ENCODE data around the gene TTLL3. TPM values are rescaled to one million over a fixed set of nuclear protein-coding genes. Genes with fewer than 3 reads are reported as not detected.

TTLL3 gene
- total and polyA plus RNA-seq, 2 donors from 2014 or later = 27.5 to 61.0 TPM

DNA sequence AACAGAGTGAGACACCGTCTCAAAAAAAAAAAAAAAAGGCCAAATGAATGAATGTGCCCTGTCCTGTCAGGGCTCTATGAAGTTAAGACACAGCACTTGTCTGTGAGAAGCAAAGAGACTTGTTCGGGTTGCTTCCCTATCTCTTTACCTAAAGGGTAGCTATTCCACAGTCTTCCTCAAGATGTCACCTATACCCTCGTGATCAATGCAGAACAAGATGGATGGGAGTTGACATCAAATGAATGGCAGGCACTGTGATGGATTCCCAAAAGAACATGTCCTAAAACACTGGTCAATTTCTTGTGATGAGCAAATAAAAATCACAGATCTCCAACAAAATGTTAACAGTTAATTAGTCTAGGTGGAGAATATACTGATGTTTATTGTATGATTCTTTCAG is 27.3 kb upstream of the TTLL3 start:
- H3K27me3 ChIP-seq (ENCODE audit: control insufficient read depth, insufficient read depth, low read length) = no peaks in the 10 kb centered on the region
- FAIRE-seq (no peak), DNase-seq (no peak)
- no peak for TF ChIP-seq CTCF (IDR thresholded peaks at IDR 0.05; ENCODE audit: borderline replicate concordance, extremely low read depth, insufficient read depth)
- H3K4me3 ChIP-seq (ENCODE audit: low read length in 3 of 3) = no peak overlapping the region
- H3K9me3 ChIP-seq (ENCODE audit: control insufficient read depth in 2 of 3, insufficient read depth in 1 of 3, low read length in 3 of 3) = no peaks in the 10 kb centered on the region
- intact Hi-C loops (cut with DNase I) = no loop called here
- H3K36me3 ChIP-seq (ENCODE audit: control insufficient read depth in 2 of 3, insufficient read depth in 3 of 3, low read length in 3 of 3) = peaks cover 3 to 20% (median 8%) of the 10 kb centered on the region in 3 donors
- H3K27ac ChIP-seq (ENCODE audit: low read depth in 2 of 2, low read length in 2 of 2) = peak overlapping the region in 1 of 2 donors; percentile 36
- H3K9ac ChIP-seq (ENCODE audit: low read length in 3 of 3) = no peak overlapping the region
- peaks cover 0 to 27% (median 13%) of the 10 kb centered on the region in 3 donors for H3K4me1 ChIP-seq (ENCODE audit: control insufficient read depth in 2 of 3, insufficient read depth in 2 of 3, low read depth in 1 of 3, low read length in 3 of 3)

GRCh38 chr3:9783954-9784353 is 26.1 kb upstream of the TTLL3 start:
- intact Hi-C loops (cut with DNase I) = no loop called here
- H3K4me3 ChIP-seq (ENCODE audit: low read length in 3 of 3) = no peak overlapping the region
- FAIRE-seq (no peak), DNase-seq (no peak)
- H3K27me3 ChIP-seq (ENCODE audit: control insufficient read depth, insufficient read depth, low read length) = no peaks in the 10 kb centered on the region
- no peak overlapping the region for H3K27ac ChIP-seq (ENCODE audit: low read depth in 2 of 2, low read length in 2 of 2)
- H3K4me1 ChIP-seq (ENCODE audit: control insufficient read depth in 2 of 3, insufficient read depth in 2 of 3, low read depth in 1 of 3, low read length in 3 of 3) = peaks cover 0 to 27% (median 13%) of the 10 kb centered on the region in 3 donors
- H3K9me3 ChIP-seq (ENCODE audit: control insufficient read depth in 2 of 3, insufficient read depth in 1 of 3, low read length in 3 of 3) = no peaks in the 10 kb centered on the region
- no peak overlapping the region for H3K9ac ChIP-seq (ENCODE audit: low read length in 3 of 3)
- no peak for TF ChIP-seq CTCF (IDR thresholded peaks at IDR 0.05; ENCODE audit: borderline replicate concordance, extremely low read depth, insufficient read depth)
- peaks cover 5 to 22% (median 8%) of the 10 kb centered on the region in 3 donors for H3K36me3 ChIP-seq (ENCODE audit: control insufficient read depth in 2 of 3, insufficient read depth in 3 of 3, low read length in 3 of 3)

GRCh38 chr3:9784965-9785364 is 25.1 kb upstream of the TTLL3 start:
- Histone ChIP-seq H3K27ac (ENCODE audit: low read depth in 2 of 2, low read length in 2 of 2) (no peak overlapping the region), H3K4me3 (ENCODE audit: low read length in 3 of 3) (no peak overlapping the region), H3K9me3 (ENCODE audit: control insufficient read depth in 2 of 3, insufficient read depth in 1 of 3, low read length in 3 of 3) (no peaks in the 10 kb centered on the region), H3K27me3 (ENCODE audit: control insufficient read depth, insufficient read depth, low read length) (no peaks in the 10 kb centered on the region), H3K4me1 (ENCODE audit: control insufficient read depth in 2 of 3, insufficient read depth in 2 of 3, low read depth in 1 of 3, low read length in 3 of 3) (peaks cover 0 to 26% (median 13%) of the 10 kb centered on the region in 3 donors), H3K9ac (ENCODE audit: low read length in 3 of 3) (no peak overlapping the region), H3K36me3 (ENCODE audit: control insufficient read depth in 2 of 3, insufficient read depth in 3 of 3, low read length in 3 of 3) (peaks cover 5 to 30% (median 12%) of the 10 kb centered on the region in 3 donors)
- FAIRE-seq (no peak), DNase-seq (no peak)
- no peak for TF ChIP-seq CTCF (IDR thresholded peaks at IDR 0.05; ENCODE audit: borderline replicate concordance, extremely low read depth, insufficient read depth)
- intact Hi-C loops (cut with DNase I) = no loop called here

DNA sequence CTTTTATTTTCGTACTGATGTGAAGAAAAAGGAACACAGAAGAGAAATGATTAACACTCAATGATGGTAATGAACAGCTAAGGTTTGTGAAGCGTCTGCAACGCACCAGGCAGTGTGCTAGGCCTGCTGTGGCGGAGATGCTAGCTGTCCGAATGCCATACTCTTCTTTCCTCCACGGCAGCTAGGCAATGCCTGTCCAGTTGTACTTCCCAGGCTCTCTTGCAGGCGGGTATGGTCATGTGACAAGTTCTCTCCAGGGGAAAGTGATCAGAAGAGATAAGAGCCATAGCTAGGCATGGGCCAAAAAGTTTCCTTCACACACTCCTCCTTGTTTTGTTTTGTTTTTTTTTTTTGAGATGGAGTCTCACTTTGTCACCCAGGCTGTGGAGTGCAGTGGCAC is 24.5 kb upstream of the TTLL3 start:
- no peak overlapping the region for H3K9ac ChIP-seq (ENCODE audit: low read length in 3 of 3)
- H3K4me1 ChIP-seq (ENCODE audit: control insufficient read depth in 2 of 3, insufficient read depth in 2 of 3, low read depth in 1 of 3, low read length in 3 of 3) = peaks cover 0 to 21% (median 13%) of the 10 kb centered on the region in 3 donors
- H3K9me3 ChIP-seq (ENCODE audit: control insufficient read depth in 2 of 3, insufficient read depth in 1 of 3, low read length in 3 of 3) = no peaks in the 10 kb centered on the region
- TF ChIP-seq CTCF (IDR thresholded peaks at IDR 0.05; ENCODE audit: borderline replicate concordance, extremely low read depth, insufficient read depth) = no peak
- H3K27me3 ChIP-seq (ENCODE audit: control insufficient read depth, insufficient read depth, low read length) = no peaks in the 10 kb centered on the region
- peak overlapping the region in 1 of 2 donors; percentile 17 for H3K27ac ChIP-seq (ENCODE audit: low read depth in 2 of 2, low read length in 2 of 2)
- no peak for DNase-seq
- no peak overlapping the region for H3K4me3 ChIP-seq (ENCODE audit: low read length in 3 of 3)
- peaks cover 5 to 36% (median 16%) of the 10 kb centered on the region in 3 donors for H3K36me3 ChIP-seq (ENCODE audit: control insufficient read depth in 2 of 3, insufficient read depth in 3 of 3, low read length in 3 of 3)
- intact Hi-C loops (cut with DNase I) = no loop called here
- no peak for FAIRE-seq

Data from kidney (tissue), 14 donors.